Dendritic cell treated with granulocyte-macrophage colony-stimulating factor and Interleukin-4, amounts not matched to agents 40 ng/mL and 50 ng/mL, for 4 days (primary cell): Measurements from ENCODE around the gene DYSF.

Experiments used
- H3K27ac Mint-ChIP-seq: one replicate; pipeline ENCODE4 v1.8.0; 2022; ENCODE audit warnings: mild to moderate bottlenecking, mixed read lengths
- H3K27me3 Mint-ChIP-seq: one replicate; pipeline ENCODE4 v1.8.0; 2022; ENCODE audit warnings: mild to moderate bottlenecking, mixed read lengths
- H3K36me3 Mint-ChIP-seq: one replicate; pipeline ENCODE4 v1.8.0; 2022; ENCODE audit warnings: low read depth, mixed read lengths
- H3K4me1 Mint-ChIP-seq: one replicate; pipeline ENCODE4 v1.8.0; 2022; ENCODE audit warnings: low read depth, mixed read lengths
- H3K4me3 Mint-ChIP-seq: one replicate; pipeline ENCODE4 v1.8.0; 2022; ENCODE audit warnings: mild to moderate bottlenecking, moderate library complexity, mixed read lengths
- H3K9me3 Mint-ChIP-seq: one replicate; pipeline ENCODE4 v1.8.0; 2022; ENCODE audit warnings: mixed read lengths
- intact Hi-C: fragments of 100-400 bp; cut with micrococcal nuclease; formaldehyde crosslinking; loops from one replicate; pipeline ENCODE4 v1.15.0; 2022

DYSF gene

DNA sequence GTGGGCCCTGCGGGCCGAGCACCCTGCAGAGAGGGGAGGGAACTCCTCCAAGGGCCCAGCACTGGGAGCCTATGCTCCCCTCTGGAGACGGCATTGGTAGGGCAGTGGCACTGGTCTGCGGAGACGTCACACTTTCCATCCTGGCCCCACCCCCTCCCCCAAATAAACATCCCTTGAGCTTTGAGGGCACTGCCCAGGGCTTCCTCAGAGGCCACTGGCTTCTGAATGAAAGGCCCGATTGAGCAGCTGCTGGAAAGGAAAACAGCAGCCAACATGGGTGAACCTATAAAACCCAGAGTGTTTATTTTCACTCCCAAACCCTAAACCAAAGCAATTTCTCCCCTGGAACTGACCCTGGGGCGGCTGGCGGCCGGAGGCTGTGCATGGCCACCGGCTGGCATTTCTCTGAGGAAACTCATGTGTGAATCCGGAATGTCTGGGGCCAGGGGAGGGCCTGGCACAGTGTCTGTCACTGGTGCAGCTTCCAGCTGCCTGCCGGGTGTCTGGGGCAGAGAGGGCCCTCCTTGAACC lies 138.9 kb downstream of the DYSF start:
- H3K4me3 Mint-ChIP-seq, result no peak overlapping the region
- no peaks in the 10 kb centered on the region for H3K27me3 Mint-ChIP-seq
- intact Hi-C loops, result no loop called here
- H3K9me3 Mint-ChIP-seq, result no peaks in the 10 kb centered on the region
- peaks cover 11% of the 10 kb centered on the region for H3K4me1 Mint-ChIP-seq
- no peak overlapping the region for H3K27ac Mint-ChIP-seq
- H3K36me3 Mint-ChIP-seq, result peaks cover 84% of the 10 kb centered on the region

DNA sequence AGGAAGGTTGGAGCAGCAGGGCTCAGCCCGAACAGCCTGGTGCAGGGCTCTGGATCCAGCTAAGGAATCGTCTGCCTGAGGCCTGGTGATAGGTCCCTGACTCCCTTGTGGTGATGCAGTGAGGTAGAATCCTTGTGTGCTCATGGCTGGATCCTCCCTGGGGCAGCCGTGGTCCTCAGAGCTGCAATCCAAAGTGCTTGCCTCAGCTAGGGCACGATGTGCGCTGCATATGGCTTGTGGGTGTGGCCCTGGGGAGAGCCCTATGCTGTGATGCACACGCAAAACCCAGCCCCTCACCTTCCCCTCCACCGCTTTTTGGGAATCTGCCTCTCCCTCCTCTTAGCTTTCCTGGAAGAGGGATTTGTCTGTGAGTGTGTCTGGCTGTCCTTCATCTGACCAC lies 142.2 kb downstream of the DYSF start:
- H3K36me3 Mint-ChIP-seq, result peaks cover 86% of the 10 kb centered on the region
- no peaks in the 10 kb centered on the region for H3K27me3 Mint-ChIP-seq
- no peaks in the 10 kb centered on the region for H3K9me3 Mint-ChIP-seq
- H3K4me1 Mint-ChIP-seq, result no peaks in the 10 kb centered on the region
- intact Hi-C loops, result no loop called here
- no peak overlapping the region for H3K27ac Mint-ChIP-seq
- H3K4me3 Mint-ChIP-seq, result no peak overlapping the region

DNA sequence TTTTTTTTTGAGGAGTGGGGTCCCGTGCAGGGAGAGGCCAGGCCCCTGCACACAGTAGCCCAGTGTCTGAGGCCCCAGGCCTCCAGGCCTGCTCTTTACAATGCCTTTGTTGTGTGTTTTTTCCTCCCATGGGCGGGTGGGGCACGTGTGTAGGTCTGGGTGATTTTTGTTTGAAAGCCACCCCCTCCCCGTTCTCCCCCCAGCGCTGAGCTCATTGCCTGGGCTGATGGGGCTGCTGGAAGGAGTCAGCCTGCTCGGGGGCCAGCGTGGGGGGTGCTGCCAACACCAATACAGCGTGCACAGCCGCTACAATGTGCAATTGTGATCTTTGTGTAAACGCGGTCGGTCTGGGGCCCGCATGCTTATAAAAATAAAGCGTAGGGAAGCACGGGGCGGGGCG lies 142.7 kb downstream of the DYSF start:
- Mint-ChIP-seq H3K4me3 (no peak overlapping the region), H3K4me1 (no peaks in the 10 kb centered on the region), H3K36me3 (peaks cover 86% of the 10 kb centered on the region), H3K27ac (no peak overlapping the region), H3K27me3 (no peaks in the 10 kb centered on the region), H3K9me3 (no peaks in the 10 kb centered on the region)
- intact Hi-C loops, result no loop called here

DNA sequence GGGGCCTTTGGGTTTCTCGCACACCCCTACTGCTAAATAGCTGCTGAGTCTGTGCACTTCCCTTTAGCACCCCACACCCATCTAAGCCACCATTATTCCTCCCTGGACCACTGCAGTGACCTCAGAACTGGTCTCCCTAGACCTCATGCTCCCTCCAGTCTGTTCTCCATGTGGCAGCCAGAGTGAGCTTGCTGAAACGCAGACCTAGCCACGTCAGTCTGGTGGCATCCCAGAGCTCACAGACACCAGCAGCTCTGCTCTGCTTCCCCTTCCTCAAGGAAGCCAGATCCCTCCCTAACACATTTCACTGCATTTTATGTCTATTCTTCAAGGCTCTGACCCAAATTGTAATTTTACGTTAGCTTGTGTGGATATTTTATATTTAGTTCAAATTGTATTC lies 144.4 kb downstream of the DYSF start:
- Mint-ChIP-seq H3K27ac (no peak overlapping the region), H3K4me3 (no peak overlapping the region), H3K27me3 (peaks cover 2% of the 10 kb centered on the region), H3K4me1 (peaks cover 8% of the 10 kb centered on the region), H3K9me3 (no peaks in the 10 kb centered on the region), H3K36me3 (peaks cover 87% of the 10 kb centered on the region)
- intact Hi-C loops, result no loop called here

DNA sequence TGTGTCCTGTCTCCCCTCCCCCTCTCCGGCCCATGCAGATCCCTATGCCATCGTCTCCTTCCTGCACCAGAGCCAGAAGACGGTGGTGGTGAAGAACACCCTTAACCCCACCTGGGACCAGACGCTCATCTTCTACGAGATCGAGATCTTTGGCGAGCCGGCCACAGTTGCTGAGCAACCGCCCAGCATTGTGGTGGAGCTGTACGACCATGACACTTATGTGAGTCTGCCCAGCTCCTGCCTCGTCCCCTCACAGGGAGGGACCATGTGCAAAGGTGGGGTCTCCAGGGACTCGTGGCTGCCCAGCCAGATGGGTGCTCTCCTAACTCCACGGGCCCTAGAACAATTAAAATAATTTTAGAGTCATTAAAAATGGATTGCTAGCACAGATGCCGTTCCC lies 145.2 kb downstream of the DYSF start:
- H3K4me1 Mint-ChIP-seq, result peaks cover 15% of the 10 kb centered on the region
- no peak overlapping the region for H3K4me3 Mint-ChIP-seq
- no peak overlapping the region for H3K27ac Mint-ChIP-seq
- peaks cover 90% of the 10 kb centered on the region for H3K36me3 Mint-ChIP-seq
- H3K9me3 Mint-ChIP-seq, result no peaks in the 10 kb centered on the region
- H3K27me3 Mint-ChIP-seq, result peaks cover 2% of the 10 kb centered on the region
- intact Hi-C loops, result no loop called here

DNA sequence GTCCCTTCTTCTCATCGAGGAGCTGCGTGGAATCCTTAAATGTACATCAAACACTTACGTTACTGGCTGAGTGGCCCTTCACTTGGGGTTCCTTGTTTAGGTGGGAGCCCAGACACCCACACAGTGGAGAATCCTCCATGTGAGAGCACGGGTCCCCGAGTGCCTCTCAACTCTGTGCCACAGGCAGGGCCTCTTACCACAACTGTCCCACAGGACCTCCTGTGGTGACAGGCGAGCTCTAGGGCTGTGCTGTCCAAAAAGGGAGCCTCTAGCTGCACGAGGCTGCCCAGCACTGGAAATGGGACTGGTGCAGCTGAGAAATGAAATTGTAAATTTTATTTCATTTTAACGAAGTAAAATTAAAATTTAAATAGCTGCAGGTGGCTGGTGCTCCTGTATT lies 145.7 kb downstream of the DYSF start:
- H3K9me3 Mint-ChIP-seq, result no peaks in the 10 kb centered on the region
- intact Hi-C loops, result no loop called here
- H3K27ac Mint-ChIP-seq, result no peak overlapping the region
- no peak overlapping the region for H3K4me3 Mint-ChIP-seq
- peaks cover 15% of the 10 kb centered on the region for H3K4me1 Mint-ChIP-seq
- H3K27me3 Mint-ChIP-seq, result peaks cover 2% of the 10 kb centered on the region
- H3K36me3 Mint-ChIP-seq, result peaks cover 86% of the 10 kb centered on the region

DNA sequence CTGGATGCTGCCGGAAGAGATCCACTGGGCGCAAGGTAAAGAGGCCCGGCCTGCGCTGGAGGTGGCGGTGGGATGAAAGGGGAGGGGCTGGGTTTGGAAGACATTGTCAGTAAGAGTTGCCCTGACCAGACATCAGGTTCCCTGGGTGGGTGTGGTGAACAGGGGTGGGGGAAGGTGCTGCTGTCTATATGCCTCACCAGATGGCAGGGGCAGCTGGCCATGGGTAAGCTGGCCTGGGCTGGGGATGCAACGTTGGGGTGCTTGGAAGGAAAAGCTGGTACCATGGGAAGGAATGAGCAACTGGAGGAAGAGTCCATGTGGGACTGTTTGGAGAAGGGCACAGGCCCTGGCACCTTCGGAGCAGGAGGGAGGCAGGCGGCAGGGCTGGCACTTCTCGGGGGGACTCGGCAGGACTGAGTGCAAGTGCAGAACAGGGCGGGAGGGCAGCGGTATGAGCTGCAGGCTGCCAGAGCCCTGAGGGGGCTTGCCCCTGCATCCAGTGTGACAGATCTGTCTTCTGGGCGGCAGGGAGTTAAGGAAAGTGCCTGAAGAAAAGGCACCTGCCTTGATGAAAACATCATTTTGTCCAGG lies 146.4 kb downstream of the DYSF start:
- no peak overlapping the region for H3K27ac Mint-ChIP-seq
- H3K4me3 Mint-ChIP-seq, result no peak overlapping the region
- intact Hi-C loops, result no loop called here
- H3K9me3 Mint-ChIP-seq, result no peaks in the 10 kb centered on the region
- peaks cover 79% of the 10 kb centered on the region for H3K36me3 Mint-ChIP-seq
- peaks cover 22% of the 10 kb centered on the region for H3K4me1 Mint-ChIP-seq
- peaks cover 2% of the 10 kb centered on the region for H3K27me3 Mint-ChIP-seq

DNA sequence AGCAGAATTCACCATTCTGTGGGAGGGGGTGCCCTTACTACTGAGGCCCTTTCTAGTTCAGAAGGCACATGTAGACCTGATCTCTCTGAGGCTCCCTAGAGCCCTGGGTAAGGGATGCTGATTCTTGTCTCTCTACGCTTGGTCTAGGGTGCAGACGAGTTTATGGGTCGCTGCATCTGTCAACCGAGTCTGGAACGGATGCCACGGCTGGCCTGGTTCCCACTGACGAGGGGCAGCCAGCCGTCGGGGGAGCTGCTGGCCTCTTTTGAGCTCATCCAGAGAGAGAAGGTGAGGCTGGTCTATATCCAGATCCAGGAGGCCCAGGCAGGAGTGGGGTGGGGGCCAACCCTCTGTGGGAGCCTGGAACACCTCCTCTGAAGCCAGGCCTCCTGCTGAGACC lies 147.2 kb downstream of the DYSF start:
- Mint-ChIP-seq H3K27ac (no peak overlapping the region), H3K4me1 (peaks cover 28% of the 10 kb centered on the region), H3K9me3 (no peaks in the 10 kb centered on the region), H3K27me3 (peaks cover 2% of the 10 kb centered on the region), H3K4me3 (no peak overlapping the region), H3K36me3 (peaks cover 77% of the 10 kb centered on the region)
- intact Hi-C loops, result no loop called here

DNA sequence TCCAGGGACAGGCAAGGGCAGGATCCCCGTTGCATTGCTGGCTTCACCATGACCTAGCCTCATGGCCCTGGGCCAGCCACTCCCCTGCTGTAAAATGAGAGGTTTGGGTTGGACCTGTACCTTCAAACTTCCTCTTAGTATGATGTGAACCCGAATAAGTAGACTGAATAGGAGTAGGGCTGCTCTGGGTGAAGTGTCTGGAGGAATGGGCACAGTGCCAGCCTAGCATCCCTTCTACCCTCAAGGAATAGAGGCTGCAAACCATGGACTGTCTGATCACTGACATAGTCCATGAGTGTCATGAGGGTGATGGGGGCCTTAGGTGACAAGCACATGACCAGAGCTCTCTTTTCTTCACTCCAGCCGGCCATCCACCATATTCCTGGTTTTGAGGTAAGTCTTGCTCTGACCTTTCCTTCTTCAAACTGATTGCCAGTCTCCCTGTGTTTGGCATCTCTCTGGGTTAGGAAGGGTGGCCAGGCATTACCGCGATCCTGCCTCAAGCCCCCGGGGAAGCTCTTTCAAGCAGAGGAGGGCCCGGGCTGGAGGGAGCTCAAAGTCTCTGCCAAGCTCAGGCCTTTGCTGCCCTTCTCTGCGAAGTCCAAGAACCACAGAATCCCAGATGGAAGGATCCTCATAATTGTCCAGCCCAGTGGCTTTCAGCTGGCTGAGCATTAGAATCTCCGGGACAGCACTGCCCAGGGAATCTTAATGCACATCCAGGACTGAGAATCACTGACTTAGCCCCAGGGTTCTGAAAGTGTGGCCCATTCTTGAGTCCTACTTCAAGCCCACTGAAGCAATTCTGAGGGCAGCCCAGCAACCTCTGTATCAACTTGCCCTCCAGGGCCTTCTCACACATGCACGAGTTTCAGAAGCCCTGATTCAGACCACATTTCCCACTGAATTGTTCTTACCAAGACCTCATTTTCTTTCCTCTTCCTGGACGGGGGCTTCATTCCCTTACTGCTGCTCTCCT lies 148.1 kb downstream of the DYSF start:
- Mint-ChIP-seq H3K27ac (no peak overlapping the region), H3K27me3 (peaks cover 2% of the 10 kb centered on the region), H3K4me1 (peaks cover 28% of the 10 kb centered on the region), H3K9me3 (no peaks in the 10 kb centered on the region), H3K36me3 (peaks cover 77% of the 10 kb centered on the region), H3K4me3 (no peak overlapping the region)
- intact Hi-C loops, result no loop called here

DNA sequence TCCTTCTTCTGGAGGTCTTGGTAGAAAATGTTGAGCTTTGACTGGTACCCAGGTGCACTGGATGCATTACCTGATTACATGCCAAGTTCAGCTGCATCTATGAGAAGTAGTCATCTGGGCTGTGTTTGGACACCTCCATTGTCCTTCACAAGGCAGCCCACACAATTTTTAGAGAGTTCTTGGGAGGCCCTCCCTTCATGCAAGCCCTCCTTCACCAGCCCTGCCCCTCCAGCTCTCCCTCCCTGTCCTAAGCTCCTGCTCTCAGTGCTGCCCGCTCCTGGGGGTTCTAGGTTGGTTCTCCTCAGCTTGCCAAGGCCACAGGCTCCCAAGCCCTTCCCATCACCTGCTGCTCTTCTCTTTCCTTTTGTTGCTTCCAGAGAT lies 148.7 kb downstream of the DYSF start:
- intact Hi-C loops, result no loop called here
- H3K4me1 Mint-ChIP-seq, result peaks cover 28% of the 10 kb centered on the region
- peaks cover 2% of the 10 kb centered on the region for H3K27me3 Mint-ChIP-seq
- no peak overlapping the region for H3K4me3 Mint-ChIP-seq
- H3K36me3 Mint-ChIP-seq, result peaks cover 77% of the 10 kb centered on the region
- H3K9me3 Mint-ChIP-seq, result no peaks in the 10 kb centered on the region
- no peak overlapping the region for H3K27ac Mint-ChIP-seq

DNA sequence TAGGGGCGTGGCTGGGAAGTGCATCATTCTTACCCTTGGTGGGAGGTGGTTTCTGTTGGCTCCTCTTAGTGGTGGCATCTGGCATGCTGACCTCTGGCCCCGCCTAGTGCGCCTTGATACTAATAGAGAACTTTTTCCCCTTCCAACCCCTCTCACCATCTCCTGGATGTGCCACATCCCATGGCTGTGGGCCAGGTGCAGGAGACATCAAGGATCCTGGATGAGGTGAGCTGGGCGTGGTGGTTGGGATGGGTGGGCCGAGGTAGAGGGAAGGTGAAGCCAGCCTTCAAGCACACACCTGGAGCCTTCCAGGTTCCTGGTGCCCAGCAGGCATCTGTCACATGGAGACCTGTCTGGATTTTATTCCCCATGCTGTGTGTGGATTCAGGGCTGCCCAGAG lies 149.2 kb downstream of the DYSF start:
- Mint-ChIP-seq H3K27me3 (peaks cover 2% of the 10 kb centered on the region), H3K9me3 (no peaks in the 10 kb centered on the region), H3K27ac (no peak overlapping the region), H3K36me3 (peaks cover 77% of the 10 kb centered on the region), H3K4me1 (peaks cover 28% of the 10 kb centered on the region), H3K4me3 (no peak overlapping the region)
- intact Hi-C loops, result no loop called here

DNA sequence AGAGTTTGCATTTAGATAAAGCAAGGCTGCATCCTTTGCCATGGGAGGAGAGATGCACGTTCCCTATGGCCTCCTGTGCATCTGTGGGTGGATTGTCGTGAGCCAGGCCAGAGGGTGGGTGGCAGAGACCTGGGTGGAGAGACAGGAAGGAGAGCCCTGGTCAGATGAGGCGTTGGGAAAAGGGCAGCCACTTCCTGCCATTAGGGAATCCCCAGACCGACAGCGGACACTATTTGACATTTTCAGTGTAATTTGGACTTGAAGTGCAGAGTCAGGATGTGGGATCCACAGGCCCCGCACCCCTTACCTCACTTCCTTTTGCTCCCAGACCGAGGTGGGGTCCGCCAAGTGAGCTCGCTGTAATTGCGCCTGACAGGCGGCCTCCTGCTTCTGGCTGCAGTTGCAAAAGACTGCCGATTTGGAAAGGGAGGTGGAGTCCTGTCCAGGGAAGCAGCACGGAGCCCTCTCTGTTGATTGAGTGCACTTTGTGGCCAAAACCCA lies 150.0 kb downstream of the DYSF start:
- H3K4me3 Mint-ChIP-seq, result no peak overlapping the region
- no peak overlapping the region for H3K27ac Mint-ChIP-seq
- intact Hi-C loops, result no loop called here
- no peaks in the 10 kb centered on the region for H3K9me3 Mint-ChIP-seq
- H3K36me3 Mint-ChIP-seq, result peaks cover 77% of the 10 kb centered on the region
- peaks cover 2% of the 10 kb centered on the region for H3K27me3 Mint-ChIP-seq
- peaks cover 28% of the 10 kb centered on the region for H3K4me1 Mint-ChIP-seq

DNA sequence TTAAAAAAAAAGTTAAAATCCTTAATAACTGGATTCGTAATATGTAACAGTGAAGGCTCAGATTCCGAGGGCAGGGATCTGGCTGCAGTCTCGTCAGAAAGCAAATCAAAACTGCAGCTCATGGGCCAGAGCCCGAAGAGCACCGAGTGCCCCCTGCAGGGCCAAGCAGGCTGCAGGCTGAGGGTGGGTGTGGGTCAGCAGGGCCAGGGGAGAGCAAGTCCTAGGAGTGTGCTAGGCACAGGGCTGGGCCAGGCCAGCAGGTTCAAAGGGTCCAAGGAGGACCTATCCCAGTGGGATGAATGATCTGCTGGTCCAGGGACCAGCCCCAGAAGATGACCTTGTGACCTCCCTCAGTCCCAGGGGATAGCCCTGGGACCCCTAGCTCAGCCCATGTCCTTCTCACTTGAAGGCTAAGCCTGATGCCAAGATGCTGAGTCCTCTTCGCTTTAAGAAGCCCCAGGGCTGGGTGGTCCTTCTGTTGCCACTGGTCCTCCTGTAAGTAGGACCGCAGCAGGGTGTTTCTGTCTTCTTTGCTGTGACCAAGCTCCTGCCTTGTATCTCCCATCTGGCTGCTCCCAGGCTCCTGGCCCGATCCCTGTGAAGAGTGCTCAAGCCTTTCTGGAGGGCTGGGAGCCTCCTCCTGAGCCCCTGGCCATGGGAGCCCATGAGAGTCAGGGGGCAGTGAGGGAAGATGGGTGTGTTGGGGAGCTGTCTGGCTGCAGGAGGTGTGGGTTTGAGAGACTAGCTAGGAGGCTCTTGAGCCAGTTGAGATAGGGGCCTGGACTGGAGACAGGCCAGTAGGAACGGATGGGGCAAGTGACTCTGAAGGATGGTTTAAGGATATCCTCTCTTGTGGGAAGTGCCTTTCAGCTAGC lies 150.7 kb downstream of the DYSF start:
- Mint-ChIP-seq H3K27me3 (peaks cover 2% of the 10 kb centered on the region), H3K4me3 (no peak overlapping the region), H3K4me1 (peaks cover 28% of the 10 kb centered on the region), H3K36me3 (peaks cover 74% of the 10 kb centered on the region), H3K9me3 (no peaks in the 10 kb centered on the region), H3K27ac (no peak overlapping the region)
- intact Hi-C loops, result no loop called here
